HPDE6-E6E7 (cell line): ENCODE measurements around the gene SYNM.

ENCODE experiments used
- DNase-seq: peaks from one replicate; pipeline ENCODE4 v3.0.0; 2011; ENCODE audit warnings: missing footprints; ENCODE audit errors: extremely low spot score

SYNM gene

GRCh38 chr15:99085413-99086326 is 19.2 kb upstream of the SYNM start:
- DNase-seq: no peak

- DNase-seq: no peak
Measured at GRCh38 chr15:99086327-99086667, 18.6 kb upstream of the SYNM start.

GRCh38 chr15:99087405-99087943 is 17.4 kb upstream of the SYNM start:
- no peak for DNase-seq

- no peak for DNase-seq
Measured at GRCh38 chr15:99090011-99090699, 14.7 kb upstream of the SYNM start.

GRCh38 chr15:99090938-99091337 is 13.9 kb upstream of the SYNM start:
- no peak for DNase-seq

GRCh38 chr15:99092554-99093172 is 12.2 kb upstream of the SYNM start:
- no peak for DNase-seq

GRCh38 chr15:99095626-99096025 is 9.3 kb upstream of the SYNM start:
- DNase-seq: no peak

- no peak for DNase-seq
Measured at GRCh38 chr15:99096173-99096893, 8.5 kb upstream of the SYNM start.

- no peak for DNase-seq
Measured at GRCh38 chr15:99096894-99097426, 7.9 kb upstream of the SYNM start.

- no peak for DNase-seq
Measured at GRCh38 chr15:99097441-99098410, 7.2 kb upstream of the SYNM start.

GRCh38 chr15:99098426-99098825 is 6.5 kb upstream of the SYNM start:
- no peak for DNase-seq

GRCh38 chr15:99098991-99099390 is 5.9 kb upstream of the SYNM start:
- DNase-seq: no peak

- DNase-seq: no peak
Measured at GRCh38 chr15:99099661-99100060, 5.2 kb upstream of the SYNM start.

- DNase-seq: peak; percentile 66
Measured at GRCh38 chr15:99100245-99101173, 4.4 kb upstream of the SYNM start.

- DNase-seq: no peak
Measured at GRCh38 chr15:99101501-99101900, 3.4 kb upstream of the SYNM start.

GRCh38 chr15:99102332-99103235 is 2.3 kb upstream of the SYNM start:
- DNase-seq: no peak

- no peak for DNase-seq
Measured at GRCh38 chr15:99103279-99103678, 1.6 kb upstream of the SYNM start.
